Stimulated activated naive B cell treated with anti-CD40 and anti-IgM and Interleukin-4, amounts not matched to agents 10 μg/mL and 1 μg/mL and 100 μg/mL, for 72 hours (primary cell): Measurements from ENCODE around the gene ECE1.

Experiments used
- ATAC-seq, 2 donors: fragments of 150-1000 bp; cut with Tn5 transposase; replicated peaks; 2 replicates each; pipeline ENCODE4 v1.10.0; 2021; ENCODE audit warnings: moderate library complexity in 1 of 2
- DNase-seq: peaks from one replicate; pipeline ENCODE4 v3.0.0; 2021
- H3K27ac Mint-ChIP-seq: one replicate; pipeline ENCODE4 v1.8.0; 2022; ENCODE audit warnings: mild to moderate bottlenecking, mixed read lengths
- H3K27me3 Mint-ChIP-seq, 2 donors: one replicate each; pipeline ENCODE4 v1.8.0; 2022; ENCODE audit warnings: mixed read lengths in 2 of 2
- H3K36me3 Mint-ChIP-seq, 2 donors: one replicate each; pipeline ENCODE4 v1.8.0; 2022; ENCODE audit warnings: mixed read lengths in 2 of 2, mild to moderate bottlenecking in 1 of 2
- H3K4me1 Mint-ChIP-seq, 2 donors: one replicate each; pipeline ENCODE4 v1.8.0; 2022; ENCODE audit warnings: mixed read lengths in 2 of 2, mild to moderate bottlenecking in 1 of 2
- H3K4me3 Mint-ChIP-seq, 2 donors: one replicate each; pipeline ENCODE4 v1.8.0; 2022; ENCODE audit warnings: mild to moderate bottlenecking in 2 of 2, mixed read lengths in 2 of 2, moderate library complexity in 1 of 2
- H3K9me3 Mint-ChIP-seq, 2 donors: one replicate each; pipeline ENCODE4 v1.8.0; 2022; ENCODE audit warnings: mixed read lengths in 2 of 2, mild to moderate bottlenecking in 1 of 2

Gene ECE1

DNA sequence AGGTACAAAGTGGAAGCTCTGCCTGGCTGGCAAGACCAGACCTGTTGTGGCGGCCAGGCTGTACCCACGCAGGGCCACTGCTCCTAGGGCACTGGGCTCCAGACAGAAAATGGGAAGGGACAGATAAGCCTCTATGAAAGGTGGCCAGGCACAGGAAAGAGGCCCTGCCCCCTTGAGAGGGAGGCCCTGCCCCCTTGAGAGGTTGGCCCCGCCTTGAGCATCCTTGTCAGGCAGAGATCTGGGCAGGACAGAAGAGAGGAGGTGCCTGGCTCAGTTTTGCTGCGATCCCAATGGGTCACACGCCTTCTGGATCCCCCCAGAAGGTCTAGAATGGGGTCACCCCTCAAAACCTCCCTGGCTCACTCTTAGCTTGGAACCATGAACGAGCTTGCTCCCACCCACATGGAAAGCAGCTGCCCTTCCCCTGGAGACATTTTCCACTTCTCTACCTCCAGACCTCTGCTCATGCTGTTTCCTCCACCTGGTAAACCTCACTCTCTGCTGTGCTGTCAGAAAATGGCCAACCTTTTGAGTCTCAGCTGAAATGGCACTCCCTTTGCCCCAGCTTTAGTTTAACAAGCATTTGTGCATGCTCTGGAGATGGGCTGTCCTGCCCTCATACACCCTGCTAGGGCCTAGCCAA is 17.5 kb upstream of the ECE1 start:
- H3K4me1 Mint-ChIP-seq: peaks cover 45 to 70% of the 10 kb centered on the region in 2 donors

DNA sequence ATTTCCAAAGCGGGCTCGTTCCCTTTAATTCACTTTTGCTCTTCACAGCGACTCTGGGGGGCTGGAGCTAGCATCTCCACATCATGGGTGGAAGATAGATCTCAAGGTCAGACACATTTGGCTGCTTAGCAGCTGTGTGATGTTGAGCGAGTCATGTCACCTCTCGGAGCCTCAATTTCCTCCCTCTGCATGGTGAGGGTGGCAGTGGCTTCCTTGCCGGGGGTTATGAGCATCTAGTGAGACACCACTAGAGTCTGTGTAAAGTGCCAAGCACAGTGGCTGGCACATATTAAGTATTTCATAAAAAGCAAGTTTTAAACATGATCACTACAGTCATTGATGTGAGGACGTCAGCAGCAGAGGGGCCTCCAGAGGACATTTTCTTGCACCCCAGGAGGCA is 16.9 kb upstream of the ECE1 start:
- Mint-ChIP-seq H3K36me3 (peaks cover 19 to 21% of the 10 kb centered on the region in 2 donors), H3K27me3 (no peaks in the 10 kb centered on the region), H3K4me1 (peaks cover 49 to 74% of the 10 kb centered on the region in 2 donors), H3K4me3 (no peak overlapping the region), H3K27ac (no peak overlapping the region), H3K9me3 (peaks cover 0 to 2% of the 10 kb centered on the region in 2 donors)
- no peak for ATAC-seq
- DNase-seq: no peak

More for the DNA sequence above, 17.5 kb upstream of the ECE1 start:
- Mint-ChIP-seq H3K9me3 (peaks cover 0 to 2% of the 10 kb centered on the region in 2 donors), H3K27me3 (no peaks in the 10 kb centered on the region), H3K27ac (peak overlapping the region; percentile 86), H3K36me3 (peaks cover 19 to 21% of the 10 kb centered on the region in 2 donors), H3K4me3 (no peak overlapping the region)
- no peak for DNase-seq
- ATAC-seq: peak; percentile 75 to 77

DNA sequence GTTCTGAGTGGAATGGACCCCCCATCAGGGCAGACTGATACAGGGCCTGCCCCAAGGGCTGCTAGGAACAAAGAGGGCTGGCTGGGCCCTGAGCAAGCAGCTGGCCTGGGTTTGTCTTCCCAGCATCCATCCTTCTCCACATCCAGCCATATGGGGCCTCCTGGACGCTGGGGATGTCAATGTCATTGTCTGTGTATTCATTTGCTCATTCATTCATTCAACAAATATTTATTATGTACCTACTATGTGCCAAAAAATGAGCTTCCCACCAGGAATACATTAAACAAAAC is 15.6 kb upstream of the ECE1 start:
- no peak overlapping the region for H3K27ac Mint-ChIP-seq

DNA sequence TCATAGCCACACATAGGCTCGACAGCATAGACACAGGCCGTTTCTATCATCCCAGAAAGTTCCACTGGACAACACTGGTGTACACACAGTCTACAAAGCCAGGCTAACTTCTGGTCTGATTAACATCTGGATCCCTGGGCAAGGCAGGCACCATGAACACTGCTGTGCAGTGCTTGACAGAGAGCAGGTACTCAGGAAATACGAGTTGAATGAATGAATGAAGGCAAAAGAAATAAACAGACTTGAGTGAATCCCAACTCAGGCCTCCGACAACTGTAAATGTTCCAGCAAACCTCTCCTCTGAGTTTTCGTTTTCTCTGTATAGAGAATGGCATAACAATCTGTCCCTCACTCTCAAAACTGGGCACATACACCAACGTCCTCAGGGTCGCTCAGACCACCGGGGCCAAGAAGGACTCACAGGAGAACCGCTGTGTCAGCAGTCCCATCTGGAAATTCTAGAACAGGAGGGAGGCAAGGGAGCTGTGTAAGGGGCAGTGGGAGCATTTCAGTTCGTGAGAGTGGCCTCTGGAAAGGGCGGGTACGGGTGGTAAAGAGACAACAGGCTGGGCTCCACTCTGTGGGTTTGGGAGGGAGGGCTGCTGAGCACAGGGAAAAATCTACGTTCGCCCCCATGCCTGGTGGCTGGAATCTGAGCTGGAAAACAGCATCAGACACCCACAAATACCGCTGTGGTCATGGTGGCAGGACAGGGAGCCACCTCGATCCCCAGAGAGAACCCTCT is 15.1 kb upstream of the ECE1 start:
- Mint-ChIP-seq H3K27ac (peak overlapping the region; percentile 39), H3K9me3 (no peaks in the 10 kb centered on the region), H3K36me3 (peaks cover 10 to 20% of the 10 kb centered on the region in 2 donors), H3K4me1 (peaks cover 50 to 77% of the 10 kb centered on the region in 2 donors), H3K27me3 (no peaks in the 10 kb centered on the region), H3K4me3 (no peak overlapping the region)
- no peak for ATAC-seq
- DNase-seq: no peak

More for the DNA sequence above, 15.6 kb upstream of the ECE1 start:
- Mint-ChIP-seq H3K9me3 (peaks cover 0 to 2% of the 10 kb centered on the region in 2 donors), H3K4me3 (no peak overlapping the region), H3K36me3 (peaks cover 15 to 21% of the 10 kb centered on the region in 2 donors), H3K4me1 (peaks cover 49 to 77% of the 10 kb centered on the region in 2 donors), H3K27me3 (no peaks in the 10 kb centered on the region)
- DNase-seq (no peak), ATAC-seq (no peak)

DNA sequence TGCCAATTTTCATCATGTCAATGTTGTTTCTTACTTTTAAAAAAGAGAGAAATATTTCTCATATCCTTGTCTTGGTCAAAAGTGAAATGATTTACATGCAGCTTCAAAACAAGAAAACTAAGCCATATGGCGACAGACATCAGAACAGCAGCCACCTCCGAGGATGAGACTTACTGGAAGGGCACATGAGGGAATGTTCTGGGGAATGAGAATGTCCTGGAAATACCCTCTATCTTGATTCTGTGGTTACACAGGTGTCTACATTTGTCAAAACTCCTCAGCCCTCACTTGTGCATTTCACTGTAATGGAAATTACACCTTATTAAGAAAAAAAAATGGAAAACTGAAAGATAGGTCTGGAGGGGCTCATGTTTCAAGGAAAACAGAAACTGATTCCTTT is 14.2 kb upstream of the ECE1 start:
- DNase-seq (no peak), ATAC-seq (no peak)
- Mint-ChIP-seq H3K36me3 (peaks cover 3 to 20% of the 10 kb centered on the region in 2 donors), H3K4me3 (no peak overlapping the region), H3K4me1 (peaks cover 57 to 80% of the 10 kb centered on the region in 2 donors), H3K9me3 (no peaks in the 10 kb centered on the region), H3K27me3 (no peaks in the 10 kb centered on the region), H3K27ac (no peak overlapping the region)

DNA sequence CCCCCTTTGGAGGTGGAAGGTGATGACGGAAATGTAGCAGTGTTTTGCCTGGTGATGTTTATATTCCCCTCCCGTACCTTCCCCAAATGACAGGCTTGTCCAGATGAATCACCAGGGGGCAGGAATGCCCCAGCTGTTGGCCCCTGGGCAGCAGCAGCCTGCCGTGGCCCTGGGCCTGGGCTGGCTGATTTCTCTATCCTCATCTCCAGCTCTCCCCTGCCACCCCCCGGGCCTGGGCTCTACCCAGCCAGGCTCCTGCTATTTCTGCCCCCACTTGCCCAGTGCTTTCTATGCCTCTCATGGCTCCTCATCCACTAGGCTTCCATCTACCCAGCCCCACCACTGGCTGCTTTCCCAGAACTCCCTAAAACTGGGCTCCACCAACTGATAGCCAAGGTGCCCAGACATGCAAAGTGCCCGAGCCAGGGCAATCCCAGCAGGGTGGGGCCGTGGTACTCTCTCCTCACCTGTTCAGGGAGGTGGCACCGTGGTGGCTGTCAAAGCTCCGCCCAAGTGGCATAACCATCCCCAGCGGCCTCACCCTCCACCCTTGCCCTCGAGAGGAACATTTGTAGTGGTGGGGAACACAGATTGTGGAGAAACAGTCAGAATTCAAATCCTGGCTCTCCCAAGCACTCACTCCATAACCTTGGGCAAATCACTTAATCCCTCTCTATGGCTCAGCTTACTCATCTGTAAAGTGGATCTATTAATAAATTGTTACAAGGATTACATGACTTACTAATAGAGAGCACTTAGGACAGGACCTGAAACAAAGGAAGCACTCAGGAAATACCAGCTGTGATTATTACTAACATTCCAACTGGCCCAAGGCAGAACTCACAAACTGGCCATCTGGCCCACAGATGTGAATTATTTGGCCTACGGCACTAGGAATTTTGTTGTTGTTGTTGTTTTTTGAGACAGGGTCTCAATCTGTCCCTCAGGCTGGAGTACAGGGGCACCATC is 12.8 kb upstream of the ECE1 start:
- DNase-seq (no peak), ATAC-seq (no peak)
- H3K4me3 Mint-ChIP-seq: no peak overlapping the region
- peak overlapping the region; percentile 72 for H3K27ac Mint-ChIP-seq
- no peaks in the 10 kb centered on the region for H3K9me3 Mint-ChIP-seq
- no peaks in the 10 kb centered on the region for H3K27me3 Mint-ChIP-seq
- peaks cover 7 to 30% of the 10 kb centered on the region in 2 donors for H3K36me3 Mint-ChIP-seq
- H3K4me1 Mint-ChIP-seq: peaks cover 61 to 80% of the 10 kb centered on the region in 2 donors

DNA sequence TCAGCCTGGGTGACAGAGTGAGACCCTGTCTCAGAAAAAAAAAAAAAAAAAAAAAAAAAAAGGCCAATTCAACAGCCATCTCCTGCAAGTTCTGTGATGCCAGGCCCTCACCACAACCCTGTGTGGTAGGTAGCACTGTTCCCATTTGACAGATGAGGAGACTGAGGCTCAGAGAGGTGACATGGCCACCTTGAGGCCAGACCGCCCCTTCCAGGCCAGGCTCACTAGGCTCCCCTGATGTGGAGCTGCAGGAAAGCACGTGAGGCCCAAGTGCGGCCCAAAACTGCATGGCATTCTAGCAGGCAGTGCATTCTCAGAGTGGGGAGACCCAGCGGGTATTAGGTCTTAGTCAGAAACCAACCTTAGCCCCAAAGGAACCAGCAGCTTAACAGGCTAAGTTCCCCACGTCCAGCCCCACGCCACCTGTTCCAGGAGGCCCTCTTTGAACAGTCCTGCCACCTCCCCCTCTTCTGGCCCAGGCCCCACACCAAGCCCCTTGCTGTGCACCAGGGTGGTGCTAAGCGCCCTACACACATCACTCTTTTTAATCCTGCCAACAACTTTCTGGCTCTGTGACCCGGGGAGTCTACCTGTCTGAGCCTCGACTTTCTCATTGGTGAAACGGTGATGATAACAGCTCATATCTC is 11.7 kb upstream of the ECE1 start:
- Mint-ChIP-seq H3K4me3 (no peak overlapping the region), H3K27ac (peak overlapping the region; percentile 79), H3K4me1 (peaks cover 58 to 80% of the 10 kb centered on the region in 2 donors), H3K36me3 (peaks cover 8 to 36% of the 10 kb centered on the region in 2 donors), H3K27me3 (no peaks in the 10 kb centered on the region), H3K9me3 (no peaks in the 10 kb centered on the region)
- DNase-seq (no peak), ATAC-seq (no peak)

DNA sequence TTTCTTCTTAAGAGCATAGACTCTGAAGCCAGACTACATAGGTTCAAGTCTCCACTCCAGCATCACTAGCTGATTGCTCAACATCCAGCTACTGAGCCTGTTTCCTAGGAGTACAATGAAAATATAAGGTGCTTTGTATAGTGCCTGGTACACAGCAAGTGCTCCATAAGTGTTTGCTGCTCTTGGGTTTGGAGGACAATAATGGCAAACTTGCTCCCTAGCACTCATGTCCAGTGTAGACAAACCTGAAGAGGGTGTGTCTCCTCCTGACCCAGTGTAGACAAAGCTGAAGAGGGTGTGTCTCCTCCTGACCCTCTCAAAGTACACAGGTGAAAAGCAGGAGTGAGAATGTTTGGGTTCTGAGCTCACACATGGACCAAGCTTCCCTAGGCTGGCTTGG is 10.5 kb upstream of the ECE1 start:
- no peaks in the 10 kb centered on the region for H3K9me3 Mint-ChIP-seq
- no peaks in the 10 kb centered on the region for H3K27me3 Mint-ChIP-seq
- peaks cover 8 to 36% of the 10 kb centered on the region in 2 donors for H3K36me3 Mint-ChIP-seq
- no peak overlapping the region for H3K4me3 Mint-ChIP-seq
- DNase-seq: no peak
- H3K27ac Mint-ChIP-seq: peak overlapping the region; percentile 75
- H3K4me1 Mint-ChIP-seq: peaks cover 60 to 86% of the 10 kb centered on the region in 2 donors
- ATAC-seq: no peak

DNA sequence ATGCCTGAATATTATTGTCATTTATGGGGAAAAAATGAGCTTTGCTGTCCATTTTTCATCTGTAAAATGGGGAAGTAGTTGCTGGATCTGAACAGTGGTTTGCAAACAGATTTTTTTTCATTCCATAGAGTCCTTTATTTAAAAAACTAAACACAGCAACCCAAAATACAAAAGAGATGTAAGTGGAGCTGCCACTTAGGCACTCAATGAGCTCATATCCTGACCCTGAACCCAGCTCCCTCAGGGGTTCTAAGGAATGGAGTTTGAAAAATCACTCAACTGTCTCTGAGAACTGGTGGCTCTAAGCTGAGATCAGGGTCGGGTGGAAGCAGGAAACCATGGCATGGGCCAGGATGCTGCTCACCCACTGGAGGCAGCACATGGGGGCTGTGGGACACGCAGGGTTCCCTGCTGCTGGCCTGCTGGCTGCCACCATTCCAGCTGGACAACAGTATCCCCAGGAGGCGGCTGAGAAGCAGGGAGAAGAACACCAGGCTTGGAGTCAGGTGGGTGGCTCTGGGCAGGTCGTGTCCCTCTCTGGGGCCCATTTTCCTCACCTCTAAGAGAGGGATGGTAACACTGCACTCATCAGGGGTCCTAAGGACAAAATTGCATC is 9.6 kb upstream of the ECE1 start:
- Mint-ChIP-seq H3K9me3 (no peaks in the 10 kb centered on the region), H3K4me1 (peaks cover 57 to 86% of the 10 kb centered on the region in 2 donors), H3K27ac (peak overlapping the region; percentile 94), H3K36me3 (peaks cover 8 to 30% of the 10 kb centered on the region in 2 donors), H3K27me3 (no peaks in the 10 kb centered on the region), H3K4me3 (peak overlapping the region; percentile 10 to 41)
- ATAC-seq: no peak
- no peak for DNase-seq

DNA sequence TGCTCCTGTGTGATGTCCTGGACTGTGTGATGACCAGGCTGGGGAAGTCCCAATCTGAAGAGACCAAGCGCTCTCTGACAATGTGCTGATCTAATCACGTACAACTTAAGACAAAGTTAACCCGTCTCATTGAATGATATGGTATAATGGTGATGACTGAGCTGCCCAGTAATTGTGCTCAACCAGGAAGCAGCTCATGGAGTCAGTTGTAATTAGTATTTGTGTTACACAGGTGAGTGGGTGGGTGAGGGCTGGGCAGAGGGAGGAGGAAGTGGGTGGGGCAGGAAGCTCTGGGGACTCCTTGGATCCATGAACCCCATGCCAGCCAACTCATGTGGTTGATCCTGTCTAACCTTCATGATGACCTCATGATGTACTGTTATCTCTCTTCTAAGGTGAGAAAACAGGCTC is 8.7 kb upstream of the ECE1 start:
- no peaks in the 10 kb centered on the region for H3K9me3 Mint-ChIP-seq
- H3K36me3 Mint-ChIP-seq: peaks cover 8 to 30% of the 10 kb centered on the region in 2 donors
- ATAC-seq (no peak), DNase-seq (no peak)
- no peaks in the 10 kb centered on the region for H3K27me3 Mint-ChIP-seq
- H3K4me1 Mint-ChIP-seq: peaks cover 57 to 85% of the 10 kb centered on the region in 2 donors
- peak overlapping the region; percentile 33 to 55 for H3K4me3 Mint-ChIP-seq
- peak overlapping the region; percentile 94 for H3K27ac Mint-ChIP-seq

DNA sequence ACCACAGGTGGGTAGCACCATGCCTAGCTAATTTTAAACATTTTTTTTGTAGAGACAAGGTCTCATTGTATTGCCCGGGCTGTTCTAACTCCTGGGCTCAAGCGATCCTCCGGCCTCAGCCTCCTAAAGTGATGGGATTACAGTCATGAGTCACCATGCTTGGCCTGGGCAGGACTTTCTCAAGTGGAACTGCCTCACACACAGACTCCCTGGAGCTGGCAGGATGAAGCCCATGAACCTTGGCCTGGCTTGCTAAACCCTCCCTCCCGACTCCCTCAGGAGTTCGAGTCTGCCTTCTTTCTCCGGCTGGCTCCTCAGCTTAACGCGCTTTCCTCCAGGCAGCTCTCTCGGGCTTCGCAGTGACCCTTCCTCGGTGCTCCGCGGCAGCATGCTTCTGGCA is 7.7 kb upstream of the ECE1 start:
- peaks cover 8 to 30% of the 10 kb centered on the region in 2 donors for H3K36me3 Mint-ChIP-seq
- H3K27me3 Mint-ChIP-seq: no peaks in the 10 kb centered on the region
- no peak for DNase-seq
- ATAC-seq: no peak
- no peaks in the 10 kb centered on the region for H3K9me3 Mint-ChIP-seq
- peaks cover 61 to 91% of the 10 kb centered on the region in 2 donors for H3K4me1 Mint-ChIP-seq
- H3K27ac Mint-ChIP-seq: peak overlapping the region; percentile 85
- peak overlapping the region in 1 of 2 donors; percentile 19 for H3K4me3 Mint-ChIP-seq

DNA sequence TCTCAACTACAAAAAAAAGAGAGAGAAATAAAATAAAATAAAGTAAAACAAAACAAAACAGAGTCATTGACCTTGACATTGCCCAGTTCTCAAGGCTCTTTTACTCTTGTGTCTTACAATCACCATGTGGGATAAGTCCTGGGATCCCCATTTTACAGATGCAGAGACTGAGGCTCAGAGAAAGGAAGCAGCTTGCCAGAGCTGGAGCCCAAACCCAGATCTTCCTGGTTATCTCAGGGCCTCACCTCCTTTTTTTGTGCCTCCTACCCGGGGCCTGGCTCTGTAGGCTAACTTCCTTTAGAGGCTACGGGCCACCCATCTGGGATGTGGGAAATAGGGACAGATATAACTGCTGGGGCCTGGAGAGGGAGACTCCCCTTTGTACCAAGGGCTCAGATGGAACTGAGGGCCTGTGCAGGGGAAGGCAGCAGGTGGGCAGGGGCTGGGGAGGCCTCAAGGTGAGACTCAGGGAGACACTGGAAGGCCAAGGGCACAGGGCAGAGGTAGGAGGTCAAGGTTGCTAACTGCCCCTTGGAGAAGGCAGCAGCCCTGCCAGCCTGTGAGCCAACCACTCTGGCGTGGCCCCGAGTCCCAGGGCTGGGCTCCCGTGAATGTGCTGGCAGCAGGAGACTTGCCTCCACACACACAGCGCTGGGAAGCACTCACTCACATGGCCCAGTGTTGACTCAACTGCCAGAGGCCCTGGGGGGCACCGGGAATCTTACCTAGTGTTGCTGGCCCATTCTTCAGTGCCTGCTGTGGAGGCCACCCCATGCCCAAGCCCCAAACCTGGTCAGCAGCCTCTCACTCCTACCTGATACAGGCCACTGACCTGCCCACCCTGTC is 6.5 kb upstream of the ECE1 start:
- H3K4me3 Mint-ChIP-seq: peak overlapping the region; percentile 25 to 32
- no peaks in the 10 kb centered on the region for H3K27me3 Mint-ChIP-seq
- H3K27ac Mint-ChIP-seq: peak overlapping the region; percentile 99
- peaks cover 62 to 89% of the 10 kb centered on the region in 2 donors for H3K4me1 Mint-ChIP-seq
- H3K9me3 Mint-ChIP-seq: no peaks in the 10 kb centered on the region
- ATAC-seq (no peak), DNase-seq (no peak)
- peaks cover 8 to 32% of the 10 kb centered on the region in 2 donors for H3K36me3 Mint-ChIP-seq

DNA sequence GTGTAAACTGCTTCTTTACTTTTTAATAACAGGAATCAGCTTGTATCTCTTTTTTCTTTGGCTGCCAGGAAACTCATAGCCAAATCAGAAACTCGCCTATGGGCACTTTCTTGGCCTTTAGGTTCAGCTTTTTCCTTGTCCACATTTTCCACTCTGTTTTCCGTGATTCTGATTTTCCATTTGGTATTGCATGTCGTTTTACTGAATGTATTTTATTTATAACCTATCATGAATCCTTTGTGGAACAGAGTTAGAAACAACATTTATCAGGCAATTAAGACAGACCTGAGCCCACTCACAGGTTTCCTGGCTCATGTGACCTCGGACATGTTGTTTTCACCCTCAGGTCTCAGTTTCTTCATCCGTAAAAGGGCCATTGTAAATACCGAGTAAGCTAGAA is 5.3 kb upstream of the ECE1 start:
- peaks cover 11 to 32% of the 10 kb centered on the region in 2 donors for H3K36me3 Mint-ChIP-seq
- no peaks in the 10 kb centered on the region for H3K27me3 Mint-ChIP-seq
- peak overlapping the region; percentile 99 for H3K27ac Mint-ChIP-seq
- peaks cover 64 to 93% of the 10 kb centered on the region in 2 donors for H3K4me1 Mint-ChIP-seq
- peak overlapping the region in 1 of 2 donors; percentile 32 for H3K4me3 Mint-ChIP-seq
- H3K9me3 Mint-ChIP-seq: no peaks in the 10 kb centered on the region
- DNase-seq: no peak
- ATAC-seq: no peak
